HEK293 (cell line): ENCODE measurements around the gene ADM5.
A peak's percentile ranks its signal among the peaks of the same experiment; 100 is the strongest.

Source experiments
- AEBP2 ChIP-seq: fragments of 450-650 bp; formaldehyde crosslinking; IDR thresholded peaks from 2 replicates; pipeline ENCODE4 v1.5.1; 2016; ENCODE audit warnings: missing biosample characterization, missing genetic modification characterization, borderline replicate concordance
- GFI1B ChIP-seq: fragments of 450-650 bp; formaldehyde crosslinking; IDR thresholded peaks from 2 replicates; pipeline ENCODE4 v1.5.1; 2016; ENCODE audit warnings: missing biosample characterization, missing genetic modification characterization
- KLF16 ChIP-seq: fragments of 450-650 bp; formaldehyde crosslinking; IDR thresholded peaks from 2 replicates; pipeline ENCODE4 v1.5.1; 2017; ENCODE audit warnings: missing biosample characterization, missing genetic modification characterization
- KLF9 ChIP-seq: fragments of 450-650 bp; formaldehyde crosslinking; IDR thresholded peaks from 2 replicates; pipeline ENCODE4 v1.5.1; 2016; ENCODE audit warnings: missing biosample characterization, missing genetic modification characterization, low read depth
- OSR2 ChIP-seq: fragments of 450-650 bp; formaldehyde crosslinking; IDR thresholded peaks from 2 replicates; pipeline ENCODE4 v1.5.1; 2016; ENCODE audit warnings: missing biosample characterization, missing genetic modification characterization
- PRDM1 ChIP-seq: fragments of 450-650 bp; formaldehyde crosslinking; IDR thresholded peaks from 2 replicates; pipeline ENCODE4; 2016; ENCODE audit warnings: missing biosample characterization, missing genetic modification characterization
- PRDM10 ChIP-seq: fragments of 450-650 bp; formaldehyde crosslinking; IDR thresholded peaks from 2 replicates; pipeline ENCODE4 v1.5.1; 2016; ENCODE audit warnings: missing biosample characterization, missing genetic modification characterization
- SCRT1 ChIP-seq: fragments of 450-650 bp; formaldehyde crosslinking; IDR thresholded peaks from 2 replicates; pipeline ENCODE4 v1.5.1; 2016; ENCODE audit warnings: missing biosample characterization, missing genetic modification characterization, borderline replicate concordance
- WT1 ChIP-seq: fragments of 450-650 bp; formaldehyde crosslinking; IDR thresholded peaks from 2 replicates; pipeline ENCODE4 v1.5.1; 2016; ENCODE audit warnings: missing biosample characterization, missing genetic modification characterization
- ZBTB10 ChIP-seq: fragments of 450-650 bp; formaldehyde crosslinking; IDR thresholded peaks from 2 replicates; pipeline ENCODE4 v1.5.1; 2016; ENCODE audit warnings: missing biosample characterization, missing genetic modification characterization
- ZBTB48 ChIP-seq: fragments of 450-650 bp; formaldehyde crosslinking; IDR thresholded peaks from 2 replicates; pipeline ENCODE4 v1.5.1; 2016; ENCODE audit warnings: missing biosample characterization, missing genetic modification characterization
- ZNF146 ChIP-seq: fragments of 450-650 bp; formaldehyde crosslinking; IDR thresholded peaks from 2 replicates; pipeline ENCODE4 v1.5.1; 2016; ENCODE audit warnings: missing biosample characterization, missing genetic modification characterization
- ZNF266 ChIP-seq: fragments of 450-650 bp; formaldehyde crosslinking; IDR thresholded peaks from 2 replicates; pipeline ENCODE4 v1.5.1; 2016; ENCODE audit warnings: missing biosample characterization, missing genetic modification characterization, low read depth
- ZNF335 ChIP-seq: fragments of 450-650 bp; formaldehyde crosslinking; conservative IDR thresholded peaks from 2 replicates; pipeline ENCODE4 v1.5.1; 2016; ENCODE audit warnings: missing biosample characterization, missing genetic modification characterization
- ZNF354C ChIP-seq: fragments of 450-650 bp; formaldehyde crosslinking; IDR thresholded peaks from 2 replicates; pipeline ENCODE4 v1.5.1; 2016; ENCODE audit warnings: missing biosample characterization, missing genetic modification characterization, low read depth, borderline replicate concordance
- ZNF394 ChIP-seq: fragments of 450-650 bp; formaldehyde crosslinking; IDR thresholded peaks from 2 replicates; pipeline ENCODE4 v1.5.1; 2016; ENCODE audit warnings: missing biosample characterization, missing genetic modification characterization, mild to moderate bottlenecking, moderate library complexity, borderline replicate concordance
- ZNF398 ChIP-seq: fragments of 450-650 bp; formaldehyde crosslinking; IDR thresholded peaks from 2 replicates; pipeline ENCODE4 v1.5.1; 2017; ENCODE audit warnings: missing biosample characterization, missing genetic modification characterization
- ZNF423 ChIP-seq: fragments of 450-650 bp; formaldehyde crosslinking; IDR thresholded peaks from 2 replicates; pipeline ENCODE4 v1.5.1; 2016; ENCODE audit warnings: missing biosample characterization, missing genetic modification characterization
- ZNF529 ChIP-seq: fragments of 450-650 bp; formaldehyde crosslinking; IDR thresholded peaks from 2 replicates; pipeline ENCODE4 v1.5.1; 2017; ENCODE audit warnings: missing genetic modification characterization, missing biosample characterization; ENCODE audit not compliant: insufficient replicate concordance
- ZNF549 ChIP-seq: fragments of 450-650 bp; IDR thresholded peaks from 2 replicates; pipeline ENCODE4 v1.5.1; 2018; ENCODE audit warnings: missing biosample characterization, missing genetic modification characterization, mild to moderate bottlenecking, inconsistent platforms, moderate library complexity
- ZNF558 ChIP-seq: fragments of 450-650 bp; formaldehyde crosslinking; IDR thresholded peaks from 2 replicates; pipeline ENCODE4 v1.5.1; 2016; ENCODE audit warnings: missing biosample characterization, missing genetic modification characterization
- ZNF571 ChIP-seq: fragments of 450-650 bp; formaldehyde crosslinking; IDR thresholded peaks from 2 replicates; pipeline ENCODE4 v1.5.0; 2017; ENCODE audit warnings: missing biosample characterization, missing genetic modification characterization
- ZNF624 ChIP-seq: fragments of 450-650 bp; formaldehyde crosslinking; IDR thresholded peaks from 2 replicates; pipeline ENCODE4 v1.5.1; 2017; ENCODE audit warnings: missing biosample characterization, missing genetic modification characterization
- ZNF747 ChIP-seq: fragments of 450-650 bp; formaldehyde crosslinking; IDR thresholded peaks from 2 replicates; pipeline ENCODE4 v1.5.1; 2016; ENCODE audit warnings: missing biosample characterization, missing genetic modification characterization
- ZNF785 ChIP-seq: fragments of 450-650 bp; formaldehyde crosslinking; IDR thresholded peaks from 2 replicates; pipeline ENCODE4 v1.5.1; 2016; ENCODE audit warnings: missing biosample characterization, missing genetic modification characterization
- ZNF837 ChIP-seq: fragments of 450-650 bp; formaldehyde crosslinking; IDR thresholded peaks from 2 replicates; pipeline ENCODE4 v1.5.1; 2016; ENCODE audit warnings: missing biosample characterization, missing genetic modification characterization
- ZSCAN18 ChIP-seq: fragments of 450-650 bp; formaldehyde crosslinking; IDR thresholded peaks from 2 replicates; pipeline ENCODE4 v1.5.1; 2016; ENCODE audit warnings: missing biosample characterization, missing genetic modification characterization
- ZSCAN4 ChIP-seq: fragments of 450-650 bp; formaldehyde crosslinking; IDR thresholded peaks from 2 replicates; pipeline ENCODE4 v1.5.1; 2017; ENCODE audit warnings: missing biosample characterization, missing genetic modification characterization

ADM5 gene

GRCh38 chr19:49676136-49676783 lies 13.1 kb upstream of the ADM5 start (continued):
- TF ChIP-seq ZBTB10 (tag by site-specific recombination) (no peak), ZNF398 (no peak), ZNF266 (no peak), KLF16 (tag by site-specific recombination) (peak; percentile 96), SCRT1 (tag by site-specific recombination) (no peak), ZNF571 (no peak), ZNF529 (no peak), AEBP2 (tag by site-specific recombination) (no peak), ZNF146 (no peak), PRDM1 (no peak), ZNF785 (tag by site-specific recombination) (no peak), ZNF394 (tag by site-specific recombination) (peak; percentile 22; the same call in 1 of the 2 replicates), GFI1B (no peak), ZNF335 (no peak; the same call in 1 of the 2 replicates), WT1 (tag by site-specific recombination) (no peak), ZSCAN4 (tag by site-specific recombination) (no peak), KLF9 (peak; percentile 86), PRDM10 (peak; percentile 100), ZNF837 (tag by site-specific recombination) (no peak), ZNF747 (tag by site-specific recombination) (no peak), ZSCAN18 (tag by site-specific recombination) (no peak), OSR2 (tag by site-specific recombination) (no peak), ZNF558 (tag by site-specific recombination) (no peak), ZNF549 (tag by site-specific recombination) (no peak), ZBTB48 (tag by site-specific recombination) (no peak), ZNF624 (tag by site-specific recombination) (no peak), ZNF354C (tag by site-specific recombination) (no peak), ZNF423 (no peak)
